ENCODE results near the gene IRX2. TPM values are rescaled to one million over a fixed set of nuclear protein-coding genes. Genes with fewer than 3 reads are reported as not detected.

Gene IRX2
- total and polyA plus RNA-seq, 8 donors, result 7.0 to 143 (median 8.6) TPM; not detected in 1

- Histone ChIP-seq H3K27ac (no peak overlapping the region), H3K9me3 (no peaks in the 10 kb centered on the region), H3K4me1 (no peaks in the 10 kb centered on the region), H3K27me3 (peaks cover 0 to 12% (median 0%) of the 10 kb centered on the region in 3 donors), H3K4me3 (no peak overlapping the region), H3K36me3 (no peaks in the 10 kb centered on the region)
- intact Hi-C loops (cut with DNase I; ENCODE audit: low total_unique reads), result no loop called here
- WGBS, 5 donors, result 87 to 90% (median 88%) methylated on average over 16 of the region's 16 CpGs
- no peak for DNase-seq
- TF ChIP-seq CTCF (IDR thresholded peaks at IDR 0.05) (no peak), POLR2AphosphoS5 (IDR thresholded peaks at IDR 0.05) (no peak), POLR2A (IDR thresholded peaks at IDR 0.05) (no peak), EP300 (IDR thresholded peaks at IDR 0.05) (no peak)
Observed at GRCh38 chr5:2709976-2710689, 41.3 kb downstream of the IRX2 start.

GRCh38 chr5:2708751-2709150 is 42.7 kb downstream of the IRX2 start:
- WGBS, 5 donors, result 85 to 93% (median 88%) methylated on average over 7 to 10 of the region's 10 CpGs
- Histone ChIP-seq H3K4me3 (no peak overlapping the region), H3K9me3 (no peaks in the 10 kb centered on the region), H3K36me3 (no peaks in the 10 kb centered on the region), H3K4me1 (no peaks in the 10 kb centered on the region), H3K27me3 (peaks cover 0 to under 1% (median 0%) of the 10 kb centered on the region in 3 donors), H3K27ac (no peak overlapping the region)
- intact Hi-C loops (cut with DNase I; ENCODE audit: low total_unique reads), result no loop called here
- DNase-seq, result no peak
- TF ChIP-seq CTCF (IDR thresholded peaks at IDR 0.05), result no peak
- no peak for TF ChIP-seq EP300 (IDR thresholded peaks at IDR 0.05)
- TF ChIP-seq POLR2AphosphoS5 (IDR thresholded peaks at IDR 0.05), result no peak
- no peak for TF ChIP-seq POLR2A (IDR thresholded peaks at IDR 0.05)

GRCh38 chr5:2708132-2708531 is 43.3 kb downstream of the IRX2 start:
- WGBS, 5 donors, result 85 to 95% (median 92%) methylated on average over 15 of the region's 15 CpGs
- H3K4me3 ChIP-seq, result no peak overlapping the region
- no peaks in the 10 kb centered on the region for H3K9me3 ChIP-seq
- no peaks in the 10 kb centered on the region for H3K4me1 ChIP-seq
- intact Hi-C loops (cut with DNase I; ENCODE audit: low total_unique reads), result no loop called here
- no peaks in the 10 kb centered on the region for H3K27me3 ChIP-seq
- no peaks in the 10 kb centered on the region for H3K36me3 ChIP-seq
- no peak overlapping the region for H3K27ac ChIP-seq
- no peak for DNase-seq
- TF ChIP-seq CTCF (IDR thresholded peaks at IDR 0.05), result no peak
- no peak for TF ChIP-seq POLR2AphosphoS5 (IDR thresholded peaks at IDR 0.05)
- TF ChIP-seq POLR2A (IDR thresholded peaks at IDR 0.05), result no peak
- TF ChIP-seq EP300 (IDR thresholded peaks at IDR 0.05), result no peak

- intact Hi-C loops (cut with DNase I; ENCODE audit: low total_unique reads), result no loop called here
- no peak for TF ChIP-seq CTCF (IDR thresholded peaks at IDR 0.05)
- no peak for TF ChIP-seq POLR2A (IDR thresholded peaks at IDR 0.05)
- TF ChIP-seq POLR2AphosphoS5 (IDR thresholded peaks at IDR 0.05), result no peak
- no peak for TF ChIP-seq EP300 (IDR thresholded peaks at IDR 0.05)
- DNase-seq, result no peak
- no peak overlapping the region for H3K4me3 ChIP-seq
- H3K4me1 ChIP-seq, result no peaks in the 10 kb centered on the region
- no peaks in the 10 kb centered on the region for H3K9me3 ChIP-seq
- no peaks in the 10 kb centered on the region for H3K27me3 ChIP-seq
- WGBS, 5 donors, result 71 to 84% (median 76%) methylated on average over 6 to 10 of the region's 10 CpGs
- no peaks in the 10 kb centered on the region for H3K36me3 ChIP-seq
- H3K27ac ChIP-seq, result no peak overlapping the region
Observed at GRCh38 chr5:2705861-2706260, 45.6 kb downstream of the IRX2 start.

All from stomach (tissue), 9 donors.